Mucosa of stomach (tissue), 1 donor: Measurements from ENCODE around the gene SYNPO2.
"Not testable (repeated sequence)": the region's sequence is repeated elsewhere in the genome, so short reads cannot be mapped to it uniquely, and the experiment has no call there.

Experiments
- H3K27me3 ChIP-seq: one replicate; pipeline ENCODE4 v1.7.0; 2013; ENCODE audit warnings: mild to moderate bottlenecking, low read length; ENCODE audit not compliant: control insufficient read depth, insufficient read depth
- H3K36me3 ChIP-seq: one replicate; pipeline ENCODE4 v1.7.0; 2013; ENCODE audit warnings: low read length; ENCODE audit not compliant: control insufficient read depth, insufficient read depth
- H3K4me1 ChIP-seq: one replicate; pipeline ENCODE4 v1.7.0; 2013; ENCODE audit warnings: mild to moderate bottlenecking, low read length; ENCODE audit not compliant: control insufficient read depth, insufficient read depth
- H3K4me3 ChIP-seq: one replicate; pipeline ENCODE4 v1.7.0; 2013; ENCODE audit warnings: low read length
- H3K9ac ChIP-seq: one replicate; pipeline ENCODE4 v1.7.0; 2013; ENCODE audit warnings: mild to moderate bottlenecking, low read length, moderate library complexity
- H3K9me3 ChIP-seq: one replicate; pipeline ENCODE4 v1.7.0; 2013; ENCODE audit warnings: mild to moderate bottlenecking, low read length, moderate library complexity; ENCODE audit not compliant: control insufficient read depth
- donor health status: Pancreatic carcinoma.

SYNPO2 gene

GRCh38 chr4:118967393-118967792 lies 78.7 kb downstream of the SYNPO2 start:
- no peaks in the 10 kb centered on the region for H3K9me3 ChIP-seq
- H3K4me3 ChIP-seq, result no peak overlapping the region
- peaks cover 22% of the 10 kb centered on the region for H3K4me1 ChIP-seq
- H3K27me3 ChIP-seq, result no peaks in the 10 kb centered on the region
- no peaks in the 10 kb centered on the region for H3K36me3 ChIP-seq
- peak overlapping the region; percentile 19 for H3K9ac ChIP-seq

GRCh38 chr4:118968005-118968404 lies 79.4 kb downstream of the SYNPO2 start:
- Histone ChIP-seq H3K9ac (peak overlapping the region; percentile 51), H3K9me3 (no peaks in the 10 kb centered on the region), H3K4me1 (peaks cover 22% of the 10 kb centered on the region), H3K36me3 (no peaks in the 10 kb centered on the region), H3K4me3 (no peak overlapping the region), H3K27me3 (no peaks in the 10 kb centered on the region)

GRCh38 chr4:118968813-118969212 lies 80.2 kb downstream of the SYNPO2 start:
- no peak overlapping the region for H3K9ac ChIP-seq
- H3K4me1 ChIP-seq, result peaks cover 22% of the 10 kb centered on the region
- no peaks in the 10 kb centered on the region for H3K27me3 ChIP-seq
- H3K4me3 ChIP-seq, result no peak overlapping the region
- H3K36me3 ChIP-seq, result no peaks in the 10 kb centered on the region
- no peaks in the 10 kb centered on the region for H3K9me3 ChIP-seq

GRCh38 chr4:118969359-118969758 lies 80.7 kb downstream of the SYNPO2 start:
- no peaks in the 10 kb centered on the region for H3K9me3 ChIP-seq
- H3K9ac ChIP-seq, result no peak overlapping the region
- no peaks in the 10 kb centered on the region for H3K36me3 ChIP-seq
- no peaks in the 10 kb centered on the region for H3K27me3 ChIP-seq
- H3K4me3 ChIP-seq, result no peak overlapping the region
- peaks cover 22% of the 10 kb centered on the region for H3K4me1 ChIP-seq

- Histone ChIP-seq H3K4me3 (no peak overlapping the region), H3K27me3 (no peaks in the 10 kb centered on the region), H3K36me3 (no peaks in the 10 kb centered on the region), H3K9ac (no peak overlapping the region), H3K4me1 (peaks cover 20% of the 10 kb centered on the region), H3K9me3 (no peaks in the 10 kb centered on the region)
Observed at GRCh38 chr4:118972167-118972566, 83.5 kb downstream of the SYNPO2 start.

GRCh38 chr4:118973295-118973694 lies 84.6 kb downstream of the SYNPO2 start:
- Histone ChIP-seq H3K4me1 (peaks cover 9% of the 10 kb centered on the region), H3K9me3 (no peaks in the 10 kb centered on the region), H3K27me3 (no peaks in the 10 kb centered on the region), H3K36me3 (no peaks in the 10 kb centered on the region), H3K4me3 (no peak overlapping the region), H3K9ac (no peak overlapping the region)

- no peaks in the 10 kb centered on the region for H3K9me3 ChIP-seq
- no peak overlapping the region for H3K9ac ChIP-seq
- no peaks in the 10 kb centered on the region for H3K4me1 ChIP-seq
- H3K36me3 ChIP-seq, result no peaks in the 10 kb centered on the region
- H3K4me3 ChIP-seq, result no peak overlapping the region
- no peaks in the 10 kb centered on the region for H3K27me3 ChIP-seq
Observed at GRCh38 chr4:118974758-118975157, 86.1 kb downstream of the SYNPO2 start.

GRCh38 chr4:118975449-118976192 lies 87.0 kb downstream of the SYNPO2 start:
- Histone ChIP-seq H3K36me3 (no peaks in the 10 kb centered on the region), H3K4me1 (no peaks in the 10 kb centered on the region), H3K9ac (no peak overlapping the region)

GRCh38 chr4:118976193-118976560 lies 87.5 kb downstream of the SYNPO2 start:
- H3K4me1 ChIP-seq, H3K9me3 ChIP-seq, H3K36me3 ChIP-seq, H3K27me3 ChIP-seq, H3K9ac ChIP-seq, H3K4me3 ChIP-seq: not testable (repeated sequence)

More at GRCh38 chr4:118975449-118976192, 87.0 kb downstream of the SYNPO2 start:
- H3K4me3 ChIP-seq, result no peak overlapping the region
- no peaks in the 10 kb centered on the region for H3K27me3 ChIP-seq
- no peaks in the 10 kb centered on the region for H3K9me3 ChIP-seq

- not testable (repeated sequence) for H3K36me3 ChIP-seq, H3K9me3 ChIP-seq, H3K27me3 ChIP-seq, H3K4me3 ChIP-seq, H3K4me1 ChIP-seq, H3K9ac ChIP-seq
Observed at GRCh38 chr4:118977100-118977499, 88.4 kb downstream of the SYNPO2 start.

- Histone ChIP-seq H3K4me3 (no peak overlapping the region), H3K4me1 (no peaks in the 10 kb centered on the region), H3K9me3 (no peaks in the 10 kb centered on the region), H3K27me3 (no peaks in the 10 kb centered on the region), H3K36me3 (no peaks in the 10 kb centered on the region), H3K9ac (no peak overlapping the region)
Observed at GRCh38 chr4:118979712-118980111, 91.1 kb downstream of the SYNPO2 start.

GRCh38 chr4:118981171-118981838 lies 92.7 kb downstream of the SYNPO2 start:
- H3K36me3 ChIP-seq, result no peaks in the 10 kb centered on the region
- peak overlapping the region; percentile 24 for H3K9ac ChIP-seq
- H3K4me3 ChIP-seq, result no peak overlapping the region
- no peaks in the 10 kb centered on the region for H3K27me3 ChIP-seq
- H3K4me1 ChIP-seq, result no peaks in the 10 kb centered on the region
- H3K9me3 ChIP-seq, result no peaks in the 10 kb centered on the region
